DND-41 (cell line): ENCODE data around the gene SHISA9.

Experiments
- ATAC-seq: fragments of 200-7000 bp; cut with Tn5 transposase; 3 replicates; pipeline ENCODE4 v1.9.1; 2021; ENCODE audit warnings: low read depth; ENCODE audit not compliant: insufficient read depth
- DNase-seq: peaks from one replicate; pipeline ENCODE4 v3.0.0-alpha.2; 2020
- H2AFZ ChIP-seq: 2 replicates; pipeline ENCODE4 v1.6.0; 2012; ENCODE audit warnings: low read depth, low read length
- H3K27ac ChIP-seq: 2 replicates; pipeline ENCODE4 v1.5.1; 2012; ENCODE audit warnings: low read length, inconsistent platforms
- H3K27me3 ChIP-seq: fragments of 200-600 bp; sonication (generic); 2 replicates; pipeline ENCODE4 v1.6.0; 2012; ENCODE audit warnings: low read length, mild to moderate bottlenecking, inconsistent platforms; ENCODE audit not compliant: insufficient read depth, poor library complexity
- H3K36me3 ChIP-seq: 2 replicates; pipeline ENCODE4 v1.5.1; 2012; ENCODE audit warnings: low read length, inconsistent platforms; ENCODE audit not compliant: insufficient read depth
- H3K4me1 ChIP-seq: 2 replicates; pipeline ENCODE4 v1.5.1; 2012; ENCODE audit warnings: mild to moderate bottlenecking, low read length; ENCODE audit not compliant: insufficient read depth
- H3K4me2 ChIP-seq: 2 replicates; pipeline ENCODE4 v1.6.0; 2012; ENCODE audit warnings: mild to moderate bottlenecking, moderate library complexity, low read length, inconsistent platforms; ENCODE audit not compliant: insufficient read depth
- H3K4me3 ChIP-seq, 2 experiments: fragments of 200-600 bp in 1 of 2; shearing (Covaris generic) in 1 of 2; 2 replicates each; pipeline ENCODE4 v1.5.1; 2012 to 2016; ENCODE audit warnings: inconsistent platforms in 2 of 2, low read length in 2 of 2, mild to moderate bottlenecking in 2 of 2, low read depth in 1 of 2, moderate library complexity in 1 of 2
- H3K79me2 ChIP-seq: 2 replicates; pipeline ENCODE4 v1.6.0; 2012; ENCODE audit warnings: low read length, inconsistent platforms; ENCODE audit not compliant: insufficient read depth
- H3K9ac ChIP-seq: 2 replicates; pipeline ENCODE4 v1.6.0; 2012; ENCODE audit warnings: low read depth, mild to moderate bottlenecking, inconsistent platforms, low read length, moderate library complexity
- H3K9me3 ChIP-seq: 2 replicates; pipeline ENCODE4 v1.5.1; 2012; ENCODE audit warnings: low read length, moderate library complexity, mild to moderate bottlenecking, inconsistent platforms; ENCODE audit not compliant: insufficient read depth, severe bottlenecking
- H4K20me1 ChIP-seq: 2 replicates; pipeline ENCODE4 v1.6.0; 2012; ENCODE audit warnings: low read length; ENCODE audit not compliant: insufficient read depth
- CTCF ChIP-seq: IDR thresholded peaks from 2 replicates; pipeline ENCODE4 v1.5.1; 2012; ENCODE audit warnings: borderline replicate concordance, low read length, moderate library complexity, mild to moderate bottlenecking; ENCODE audit not compliant: poor library complexity, severe bottlenecking; ENCODE audit errors: extremely low read depth
- EZH2 ChIP-seq: IDR thresholded peaks from 3 replicates; pipeline ENCODE4 v1.6.1; 2012; ENCODE audit warnings: borderline replicate concordance, low read depth, mild to moderate bottlenecking, moderate library complexity, low read length, inconsistent platforms; ENCODE audit not compliant: severe bottlenecking

The SHISA9 gene

GRCh38 chr16:13068912-13069583 is 167.7 kb downstream of the SHISA9 start:
- no peak for DNase-seq
- Histone ChIP-seq H2AFZ (no peak overlapping the region), H3K79me2 (no peaks in the 10 kb centered on the region), H3K27me3 (no peaks in the 10 kb centered on the region), H3K4me3 (no peak overlapping the region), H4K20me1 (no peaks in the 10 kb centered on the region; the same call in 1 of the 2 replicates), H3K4me2 (no peak overlapping the region), H3K27ac (no peak overlapping the region), H3K4me1 (no peaks in the 10 kb centered on the region), H3K36me3 (no peaks in the 10 kb centered on the region), H3K9me3 (peaks cover 10% of the 10 kb centered on the region), H3K9ac (no peak overlapping the region)
- TF ChIP-seq CTCF (no peak), EZH2 (no peak)
- no peak for ATAC-seq

GRCh38 chr16:13070268-13070667 is 168.9 kb downstream of the SHISA9 start:
- H3K9ac ChIP-seq, result no peak overlapping the region
- no peak overlapping the region for H3K27ac ChIP-seq
- DNase-seq, result no peak

GRCh38 chr16:13076878-13077277 is 175.5 kb downstream of the SHISA9 start:
- H3K27ac ChIP-seq, result no peak overlapping the region
- H3K36me3 ChIP-seq, result no peaks in the 10 kb centered on the region
- TF ChIP-seq CTCF, result no peak
- no peak overlapping the region for H3K4me3 ChIP-seq
- H3K79me2 ChIP-seq, result no peaks in the 10 kb centered on the region
- no peaks in the 10 kb centered on the region for H4K20me1 ChIP-seq
- H3K9me3 ChIP-seq, result no peaks in the 10 kb centered on the region
- DNase-seq, result no peak
- no peaks in the 10 kb centered on the region for H3K27me3 ChIP-seq
- no peak overlapping the region for H3K4me2 ChIP-seq
- no peaks in the 10 kb centered on the region for H3K4me1 ChIP-seq
- ATAC-seq, result no peak
- no peak overlapping the region for H2AFZ ChIP-seq
- no peak overlapping the region for H3K9ac ChIP-seq

More at GRCh38 chr16:13070268-13070667, 168.9 kb downstream of the SHISA9 start:
- no peak for ATAC-seq
- Histone ChIP-seq H3K4me2 (no peak overlapping the region), H3K4me3 (no peak overlapping the region), H3K36me3 (no peaks in the 10 kb centered on the region), H3K4me1 (no peaks in the 10 kb centered on the region), H3K79me2 (no peaks in the 10 kb centered on the region), H2AFZ (no peak overlapping the region), H4K20me1 (no peaks in the 10 kb centered on the region; the same call in 1 of the 2 replicates), H3K27me3 (no peaks in the 10 kb centered on the region), H3K9me3 (peaks cover 10% of the 10 kb centered on the region)
- TF ChIP-seq CTCF (no peak), EZH2 (no peak)

GRCh38 chr16:13077816-13078215 is 176.4 kb downstream of the SHISA9 start:
- no peaks in the 10 kb centered on the region for H3K79me2 ChIP-seq
- no peaks in the 10 kb centered on the region for H3K4me1 ChIP-seq
- no peak overlapping the region for H3K4me3 ChIP-seq
- no peaks in the 10 kb centered on the region for H3K9me3 ChIP-seq
- no peak overlapping the region for H3K4me2 ChIP-seq
- no peaks in the 10 kb centered on the region for H4K20me1 ChIP-seq
- DNase-seq (no peak), ATAC-seq (no peak)
- no peak overlapping the region for H3K27ac ChIP-seq
- no peaks in the 10 kb centered on the region for H3K27me3 ChIP-seq
- no peaks in the 10 kb centered on the region for H3K36me3 ChIP-seq
- no peak for TF ChIP-seq EZH2
- TF ChIP-seq CTCF, result no peak
- H2AFZ ChIP-seq, result no peak overlapping the region
- H3K9ac ChIP-seq, result no peak overlapping the region
